AG09309 (cell line): Measurements from ENCODE around the gene MTSS2.
A peak's percentile ranks its signal among the peaks of the same experiment; 100 is the strongest.

Experiments
- DNase-seq: peaks from one replicate; pipeline ENCODE4 v3.0.0-alpha.2; 2010; ENCODE audit warnings: low read depth
- H3K4me3 ChIP-seq: 2 replicates; pipeline ENCODE4 v1.5.1; 2011; ENCODE audit warnings: mild to moderate bottlenecking, low read depth, low read length, moderate library complexity; ENCODE audit not compliant: control insufficient read depth
- CTCF ChIP-seq: IDR thresholded peaks from 2 replicates; pipeline ENCODE4 v1.5.1; 2011; ENCODE audit warnings: mild to moderate bottlenecking, low read depth, low read length, inconsistent platforms; ENCODE audit not compliant: insufficient read depth, control insufficient read depth; ENCODE audit errors: missing control alignments

Gene MTSS2

GRCh38 chr16:70723740-70724145 lies 37.9 kb upstream of the MTSS2 start:
- DNase-seq: no peak
- H3K4me3 ChIP-seq: no peak overlapping the region
- no peak for TF ChIP-seq CTCF

DNA sequence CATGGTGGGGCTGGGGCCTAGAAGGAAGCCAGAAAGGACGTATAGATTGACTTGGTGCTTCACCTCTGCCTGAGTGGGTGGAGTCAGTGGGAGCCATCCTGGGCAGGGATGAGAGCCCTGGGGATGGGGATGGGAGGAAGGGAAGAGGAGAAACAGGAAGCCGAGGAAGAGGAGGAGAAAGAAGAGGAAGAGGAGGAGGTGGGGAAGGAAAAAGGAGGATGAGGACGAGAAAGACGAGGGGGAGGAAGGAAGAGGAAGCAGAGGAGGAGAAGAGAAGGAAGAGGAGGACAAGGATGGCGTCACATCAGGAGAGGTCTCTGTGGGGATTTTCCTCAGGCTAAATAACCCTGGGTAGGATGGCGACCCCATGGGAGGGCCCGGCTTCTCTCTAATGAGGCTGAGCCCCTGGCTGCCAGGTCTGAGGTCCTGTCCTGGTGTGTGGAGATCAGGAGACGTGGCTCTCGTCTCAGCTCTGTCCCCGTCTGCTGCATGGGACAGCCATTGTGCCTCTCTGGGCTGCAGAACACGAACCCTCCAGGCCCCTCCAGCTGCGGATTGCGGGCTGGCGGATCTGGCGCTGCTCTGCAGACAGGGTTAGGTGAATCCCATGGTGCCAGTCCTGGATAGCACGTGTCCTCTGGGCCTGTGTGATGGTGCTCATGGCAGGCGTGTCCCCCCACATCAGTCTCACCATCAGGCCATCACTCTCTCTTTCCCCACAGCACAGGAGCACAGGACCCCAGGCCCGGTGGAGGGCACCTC lies 35.5 kb upstream of the MTSS2 start:
- no peak for TF ChIP-seq CTCF
- DNase-seq: no peak
- no peak overlapping the region for H3K4me3 ChIP-seq

GRCh38 chr16:70720425-70721201 lies 34.8 kb upstream of the MTSS2 start:
- no peak for TF ChIP-seq CTCF
- no peak overlapping the region for H3K4me3 ChIP-seq
- DNase-seq: no peak

DNA sequence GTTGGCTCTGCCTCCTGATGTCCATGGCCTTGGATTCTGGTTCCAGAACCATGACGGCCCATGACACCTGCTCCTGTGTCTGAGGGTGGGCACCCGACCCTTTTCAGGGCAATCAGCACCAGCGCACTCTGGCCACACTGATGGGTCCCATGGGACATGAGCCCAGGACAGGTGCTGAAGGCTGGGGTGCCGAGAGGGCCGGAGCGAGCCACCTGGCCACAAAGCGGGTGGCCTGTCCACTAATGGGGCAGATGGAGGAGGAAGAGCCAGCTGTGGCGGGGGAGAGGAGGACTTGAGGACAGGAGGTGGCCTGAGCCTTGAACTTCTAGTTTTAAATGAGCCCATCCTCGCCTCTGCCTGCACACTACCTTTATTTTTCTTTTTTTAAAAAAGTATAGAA lies 31.2 kb upstream of the MTSS2 start:
- TF ChIP-seq CTCF: no peak
- DNase-seq: no peak
- H3K4me3 ChIP-seq: no peak overlapping the region

DNA sequence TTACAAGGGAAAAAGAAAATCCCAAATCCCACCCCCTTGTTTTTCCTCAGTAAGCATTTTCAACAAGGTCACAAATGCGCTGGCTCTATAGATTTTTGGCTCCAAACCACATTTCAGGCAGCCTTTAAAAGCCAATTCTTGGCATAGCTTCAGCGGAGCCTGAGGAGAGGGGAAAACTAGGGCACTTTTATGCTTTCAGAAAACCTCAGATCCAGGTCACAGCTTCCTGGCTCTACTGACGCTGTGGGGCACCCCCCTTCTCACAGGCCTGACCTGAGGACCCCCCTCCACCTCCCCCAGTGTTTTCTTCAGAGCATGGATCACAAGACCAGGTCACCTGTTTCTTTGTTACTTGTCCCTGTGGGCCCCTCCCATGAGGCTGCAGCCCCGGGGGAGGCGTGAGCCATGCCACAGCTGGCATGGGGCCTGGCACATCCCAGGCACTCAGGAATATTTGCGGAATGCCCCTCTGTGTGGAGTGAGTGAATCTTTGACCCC lies 30.1 kb upstream of the MTSS2 start:
- TF ChIP-seq CTCF: no peak
- peak; percentile 29 for DNase-seq
- no peak overlapping the region for H3K4me3 ChIP-seq

DNA sequence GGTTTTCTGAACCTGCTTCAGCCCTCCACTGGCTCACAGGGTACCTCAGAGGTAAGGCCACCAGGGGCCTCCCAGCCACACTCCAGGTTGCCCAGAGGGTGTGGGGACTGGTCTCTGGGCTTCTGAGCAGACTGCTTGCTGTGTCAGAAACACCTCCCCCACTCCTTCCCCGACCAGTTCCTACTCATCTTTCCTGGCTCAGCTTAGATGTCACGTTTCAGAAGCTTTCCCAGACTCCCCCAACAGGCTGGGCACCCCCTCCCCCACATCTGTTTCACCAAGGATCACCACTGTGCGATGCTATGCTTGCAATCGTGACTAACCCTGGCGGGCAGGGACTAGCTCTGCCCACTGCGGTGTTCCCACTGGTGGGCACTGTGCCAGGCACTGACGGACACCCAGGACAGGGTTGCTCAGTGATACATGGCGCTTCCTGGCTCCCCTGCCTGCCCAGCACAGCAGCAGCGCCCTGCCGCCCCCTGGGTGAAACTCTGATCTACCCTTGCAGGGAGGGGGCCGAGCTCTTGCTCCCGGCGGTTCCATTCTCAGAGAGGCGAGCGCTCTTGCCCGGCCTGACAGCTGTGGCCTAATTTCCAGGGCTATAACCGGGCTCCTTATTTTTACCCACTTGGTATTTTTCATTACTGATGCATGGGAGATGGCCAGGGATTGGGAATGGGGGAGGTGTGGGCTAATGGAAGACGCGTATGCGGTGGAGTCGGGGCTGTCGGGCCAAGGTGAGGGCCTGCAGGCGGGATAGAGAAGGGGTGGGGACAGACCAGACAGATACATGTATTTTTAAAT lies 29.4 kb upstream of the MTSS2 start:
- H3K4me3 ChIP-seq: peak overlapping the region; percentile 6
- peak; percentile 99 for DNase-seq
- TF ChIP-seq CTCF: no peak
